ENCODE data around the gene THBS2. TPM values are rescaled to one million over a fixed set of nuclear protein-coding genes. Genes with fewer than 3 reads are reported as not detected.
A peak's percentile ranks its signal among the peaks of the same experiment; 100 is the strongest.

The THBS2 gene
- total and polyA plus RNA-seq, 11 donors: 1.9 to 51.7 (median 15.9) TPM

DNA sequence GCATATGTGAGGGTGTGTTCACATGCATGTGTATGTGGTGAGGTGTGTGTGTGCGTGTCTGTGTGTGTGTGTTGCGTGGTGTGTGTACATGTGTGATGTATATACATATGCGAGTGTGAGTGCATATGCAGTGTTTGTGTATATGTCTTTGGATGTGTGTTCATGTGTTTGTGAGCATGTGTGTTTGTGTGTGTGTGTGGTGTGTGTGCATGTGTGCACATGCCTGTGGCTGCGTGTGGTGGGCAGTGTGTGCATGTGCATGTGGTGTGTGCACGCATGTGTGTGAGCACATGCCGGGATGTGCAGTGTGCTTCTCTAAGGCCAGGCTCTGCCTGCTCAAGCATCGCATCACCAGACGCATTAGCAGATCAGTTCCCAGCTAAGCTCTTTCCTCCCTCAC lies 5.7 kb downstream of the THBS2 start:
- TF ChIP-seq, protein P1, sequence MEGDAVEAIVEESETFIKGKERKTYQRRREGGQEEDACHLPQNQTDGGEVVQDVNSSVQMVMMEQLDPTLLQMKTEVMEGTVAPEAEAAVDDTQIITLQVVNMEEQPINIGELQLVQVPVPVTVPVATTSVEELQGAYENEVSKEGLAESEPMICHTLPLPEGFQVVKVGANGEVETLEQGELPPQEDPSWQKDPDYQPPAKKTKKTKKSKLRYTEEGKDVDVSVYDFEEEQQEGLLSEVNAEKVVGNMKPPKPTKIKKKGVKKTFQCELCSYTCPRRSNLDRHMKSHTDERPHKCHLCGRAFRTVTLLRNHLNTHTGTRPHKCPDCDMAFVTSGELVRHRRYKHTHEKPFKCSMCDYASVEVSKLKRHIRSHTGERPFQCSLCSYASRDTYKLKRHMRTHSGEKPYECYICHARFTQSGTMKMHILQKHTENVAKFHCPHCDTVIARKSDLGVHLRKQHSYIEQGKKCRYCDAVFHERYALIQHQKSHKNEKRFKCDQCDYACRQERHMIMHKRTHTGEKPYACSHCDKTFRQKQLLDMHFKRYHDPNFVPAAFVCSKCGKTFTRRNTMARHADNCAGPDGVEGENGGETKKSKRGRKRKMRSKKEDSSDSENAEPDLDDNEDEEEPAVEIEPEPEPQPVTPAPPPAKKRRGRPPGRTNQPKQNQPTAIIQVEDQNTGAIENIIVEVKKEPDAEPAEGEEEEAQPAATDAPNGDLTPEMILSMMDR (IDR thresholded peaks at IDR 0.05): no peak
- no peak for TF ChIP-seq POLR2A (IDR thresholded peaks at IDR 0.05)
- DNase-seq (no peak), ATAC-seq (no peak)
- no peak overlapping the region for H3K27ac ChIP-seq
- no peak overlapping the region for H3K4me3 ChIP-seq
- H3K4me1 ChIP-seq: peaks cover 0 to 7% (median 0%) of the 10 kb centered on the region in 12 donors
- intact Hi-C loops (cut with DNase I): no loop called here
- peaks cover 0 to 38% (median 14%) of the 10 kb centered on the region in 9 donors for H3K27me3 ChIP-seq
- no peaks in the 10 kb centered on the region for H3K9me3 ChIP-seq
- 84 to 98% (median 90%) methylated on average over 8 of the region's 8 CpGs for WGBS, 4 donors
- H3K36me3 ChIP-seq: peaks cover 0 to 53% (median 11%) of the 10 kb centered on the region in 9 donors

DNA sequence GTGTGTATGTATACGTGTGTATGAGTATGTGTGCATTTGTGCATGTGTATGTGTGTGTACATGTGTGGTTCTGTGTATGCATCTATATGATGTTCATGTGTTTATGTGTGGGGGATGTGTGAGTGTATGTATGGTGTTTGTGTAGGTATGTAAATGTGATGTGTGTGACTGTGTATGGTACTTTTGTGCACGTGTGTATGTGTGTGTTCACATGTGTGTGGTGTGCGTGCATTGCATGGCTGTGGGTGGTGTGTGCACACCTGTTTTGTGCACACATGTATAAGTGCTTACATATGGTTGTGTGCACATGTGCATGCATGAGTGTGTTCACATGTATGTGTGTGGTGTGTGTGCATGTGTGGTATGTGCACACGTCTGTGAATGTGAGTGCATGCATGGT lies 6.2 kb downstream of the THBS2 start:
- Histone ChIP-seq H3K27ac (no peak overlapping the region), H3K9me3 (no peaks in the 10 kb centered on the region), H3K4me1 (peaks cover 0 to 5% (median 0%) of the 10 kb centered on the region in 12 donors), H3K27me3 (peaks cover 0 to 33% (median 12%) of the 10 kb centered on the region in 9 donors), H3K4me3 (no peak overlapping the region), H3K36me3 (peaks cover 0 to 53% (median 11%) of the 10 kb centered on the region in 9 donors)
- ATAC-seq: peak in 1 of 4 donors; percentile 18
- DNase-seq: no peak
- TF ChIP-seq, protein P1 (IDR thresholded peaks at IDR 0.05): no peak
- no peak for TF ChIP-seq POLR2A (IDR thresholded peaks at IDR 0.05)
- 89 to 95% (median 91%) methylated on average over 4 of the region's 4 CpGs for WGBS, 4 donors
- intact Hi-C loops (cut with DNase I): no loop called here

GRCh38 chr6:169246445-169246844 lies 7.2 kb downstream of the THBS2 start:
- Histone ChIP-seq H3K36me3 (peaks cover 0 to 61% (median 11%) of the 10 kb centered on the region in 9 donors), H3K27me3 (peaks cover 0 to 23% (median 4%) of the 10 kb centered on the region in 9 donors), H3K9me3 (no peaks in the 10 kb centered on the region), H3K4me3 (no peak overlapping the region), H3K4me1 (peaks cover 0 to 4% (median 0%) of the 10 kb centered on the region in 12 donors), H3K27ac (no peak overlapping the region)
- DNase-seq: peak in 1 of 5 donors; percentile 14
- no peak for ATAC-seq
- TF ChIP-seq, protein P1 (IDR thresholded peaks at IDR 0.05): no peak
- no peak for TF ChIP-seq POLR2A (IDR thresholded peaks at IDR 0.05)
- WGBS, 4 donors: 73 to 80% (median 76%) methylated on average over 6 of the region's 6 CpGs
- intact Hi-C loops (cut with DNase I): no loop called here

DNA sequence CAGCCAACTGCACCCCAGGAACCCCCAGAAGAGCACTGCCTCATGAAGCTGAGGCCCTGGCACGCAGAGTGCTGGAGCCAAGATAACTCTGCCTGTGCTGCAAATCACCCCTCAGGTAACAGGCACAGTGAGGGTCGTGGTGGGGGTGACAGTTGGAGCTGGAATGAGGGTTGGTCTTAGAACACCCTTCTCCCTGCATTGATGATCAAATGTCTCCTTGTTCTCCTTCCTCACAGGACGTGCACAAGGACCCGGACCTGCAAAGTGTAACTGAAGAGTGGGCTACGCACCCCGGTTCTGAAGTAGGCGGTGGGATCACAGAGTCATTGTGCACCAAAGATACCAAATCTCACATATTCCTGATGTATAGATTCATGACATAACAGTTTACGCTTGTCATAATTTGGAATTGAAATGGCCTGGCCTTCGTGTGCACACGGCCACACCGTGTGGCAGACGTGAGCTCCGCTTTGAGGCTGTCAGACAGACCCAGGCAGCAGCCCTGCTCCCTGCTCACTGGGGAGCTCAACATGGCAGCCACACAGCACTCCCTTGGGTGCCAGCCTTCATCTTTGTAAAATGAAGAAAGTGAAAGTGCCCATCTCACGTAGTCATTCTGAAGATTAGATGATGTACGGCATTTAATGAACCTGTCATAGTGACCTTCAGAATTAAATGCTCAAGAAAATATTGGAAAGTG lies 8.8 kb downstream of the THBS2 start:
- peaks cover 0 to 75% (median 11%) of the 10 kb centered on the region in 9 donors for H3K36me3 ChIP-seq
- H3K4me1 ChIP-seq: no peaks in the 10 kb centered on the region
- intact Hi-C loops (cut with DNase I): no loop called here
- no peak overlapping the region for H3K4me3 ChIP-seq
- no peak overlapping the region for H3K27ac ChIP-seq
- no peak for ATAC-seq
- TF ChIP-seq POLR2A (IDR thresholded peaks at IDR 0.05): no peak
- TF ChIP-seq, protein P1 (IDR thresholded peaks at IDR 0.05): no peak
- 84 to 91% (median 88%) methylated on average over 15 of the region's 15 CpGs for WGBS, 4 donors
- no peaks in the 10 kb centered on the region for H3K9me3 ChIP-seq
- no peak for DNase-seq
- peaks cover 0 to 11% (median 0%) of the 10 kb centered on the region in 9 donors for H3K27me3 ChIP-seq
